ENCODE measurements around the gene LRCH1.

The LRCH1 gene

DNA sequence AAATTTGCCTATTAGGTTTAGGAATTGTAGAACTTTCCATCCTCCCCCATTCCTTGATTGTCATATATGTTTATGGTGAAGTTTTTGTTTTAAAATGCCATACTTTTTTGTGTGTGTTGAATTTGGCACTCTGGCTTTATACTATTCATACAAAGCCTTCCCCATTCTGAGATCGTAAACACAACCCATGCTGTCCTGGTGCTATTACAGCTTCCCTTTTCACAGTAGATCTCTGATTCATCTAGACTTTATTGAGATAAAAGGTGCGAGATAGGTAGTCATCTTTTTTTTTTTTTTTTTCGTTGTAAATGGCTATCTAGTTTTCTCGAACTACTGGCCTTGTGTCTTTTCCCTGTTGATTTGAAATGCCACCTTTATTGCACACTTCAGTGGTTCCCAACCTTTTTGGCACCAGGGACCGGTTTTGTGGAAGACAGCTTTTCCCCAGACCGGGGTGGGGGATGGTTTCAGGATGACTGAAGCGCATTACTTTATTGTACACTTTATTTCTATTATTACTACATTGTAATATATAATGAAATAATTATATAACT is 94.6 kb downstream of the LRCH1 start:
- H3K27ac ChIP-seq (replicated peaks), result no peak overlapping the region

DNA sequence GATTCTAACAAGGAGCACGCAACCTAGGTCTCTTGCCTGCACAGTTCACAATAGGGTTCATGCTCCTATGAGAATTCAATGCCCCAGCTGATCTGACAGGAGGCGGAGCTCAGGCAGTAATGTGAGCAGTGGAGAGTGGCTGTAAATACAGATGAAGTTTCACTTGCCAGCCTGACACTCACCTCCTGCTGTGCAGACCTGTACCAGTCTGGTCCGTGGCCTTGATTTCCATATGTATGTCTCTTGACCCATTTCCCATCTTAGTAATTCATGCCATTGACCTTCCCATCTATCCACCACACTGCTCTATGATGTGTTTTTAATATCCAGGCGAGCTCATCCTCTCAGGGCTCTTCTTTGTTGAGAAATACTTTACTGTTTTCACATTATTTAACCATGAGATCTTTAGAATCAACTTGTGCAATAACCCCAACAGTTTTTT is 95.2 kb downstream of the LRCH1 start:
- DNase-seq (ENCODE audit: low read depth in 1 of 2, low spot score in 1 of 2), result no peak
- Histone ChIP-seq H3K27ac (replicated peaks) (no peak overlapping the region), H3K4me3 (replicated peaks; ENCODE audit: insufficient read depth, low read length) (no peak overlapping the region), H3K27me3 (ENCODE audit: insufficient read depth, poor library complexity, severe bottlenecking) (no peaks in the 10 kb centered on the region)
- TF ChIP-seq POLR2AphosphoS5 (IDR thresholded peaks at IDR 0.05; ENCODE audit: low read depth), result no peak
- TF ChIP-seq GABPA (IDR thresholded peaks at IDR 0.05; ENCODE audit: low read depth), result no peak
- TF ChIP-seq, protein P1, sequence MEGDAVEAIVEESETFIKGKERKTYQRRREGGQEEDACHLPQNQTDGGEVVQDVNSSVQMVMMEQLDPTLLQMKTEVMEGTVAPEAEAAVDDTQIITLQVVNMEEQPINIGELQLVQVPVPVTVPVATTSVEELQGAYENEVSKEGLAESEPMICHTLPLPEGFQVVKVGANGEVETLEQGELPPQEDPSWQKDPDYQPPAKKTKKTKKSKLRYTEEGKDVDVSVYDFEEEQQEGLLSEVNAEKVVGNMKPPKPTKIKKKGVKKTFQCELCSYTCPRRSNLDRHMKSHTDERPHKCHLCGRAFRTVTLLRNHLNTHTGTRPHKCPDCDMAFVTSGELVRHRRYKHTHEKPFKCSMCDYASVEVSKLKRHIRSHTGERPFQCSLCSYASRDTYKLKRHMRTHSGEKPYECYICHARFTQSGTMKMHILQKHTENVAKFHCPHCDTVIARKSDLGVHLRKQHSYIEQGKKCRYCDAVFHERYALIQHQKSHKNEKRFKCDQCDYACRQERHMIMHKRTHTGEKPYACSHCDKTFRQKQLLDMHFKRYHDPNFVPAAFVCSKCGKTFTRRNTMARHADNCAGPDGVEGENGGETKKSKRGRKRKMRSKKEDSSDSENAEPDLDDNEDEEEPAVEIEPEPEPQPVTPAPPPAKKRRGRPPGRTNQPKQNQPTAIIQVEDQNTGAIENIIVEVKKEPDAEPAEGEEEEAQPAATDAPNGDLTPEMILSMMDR (IDR thresholded peaks at IDR 0.05; ENCODE audit: insufficient read depth, low read length), result no peak
- TF ChIP-seq SPI1 (IDR thresholded peaks at IDR 0.05; ENCODE audit: borderline replicate concordance, low read depth), result no peak
- TF ChIP-seq, protein P2, sequence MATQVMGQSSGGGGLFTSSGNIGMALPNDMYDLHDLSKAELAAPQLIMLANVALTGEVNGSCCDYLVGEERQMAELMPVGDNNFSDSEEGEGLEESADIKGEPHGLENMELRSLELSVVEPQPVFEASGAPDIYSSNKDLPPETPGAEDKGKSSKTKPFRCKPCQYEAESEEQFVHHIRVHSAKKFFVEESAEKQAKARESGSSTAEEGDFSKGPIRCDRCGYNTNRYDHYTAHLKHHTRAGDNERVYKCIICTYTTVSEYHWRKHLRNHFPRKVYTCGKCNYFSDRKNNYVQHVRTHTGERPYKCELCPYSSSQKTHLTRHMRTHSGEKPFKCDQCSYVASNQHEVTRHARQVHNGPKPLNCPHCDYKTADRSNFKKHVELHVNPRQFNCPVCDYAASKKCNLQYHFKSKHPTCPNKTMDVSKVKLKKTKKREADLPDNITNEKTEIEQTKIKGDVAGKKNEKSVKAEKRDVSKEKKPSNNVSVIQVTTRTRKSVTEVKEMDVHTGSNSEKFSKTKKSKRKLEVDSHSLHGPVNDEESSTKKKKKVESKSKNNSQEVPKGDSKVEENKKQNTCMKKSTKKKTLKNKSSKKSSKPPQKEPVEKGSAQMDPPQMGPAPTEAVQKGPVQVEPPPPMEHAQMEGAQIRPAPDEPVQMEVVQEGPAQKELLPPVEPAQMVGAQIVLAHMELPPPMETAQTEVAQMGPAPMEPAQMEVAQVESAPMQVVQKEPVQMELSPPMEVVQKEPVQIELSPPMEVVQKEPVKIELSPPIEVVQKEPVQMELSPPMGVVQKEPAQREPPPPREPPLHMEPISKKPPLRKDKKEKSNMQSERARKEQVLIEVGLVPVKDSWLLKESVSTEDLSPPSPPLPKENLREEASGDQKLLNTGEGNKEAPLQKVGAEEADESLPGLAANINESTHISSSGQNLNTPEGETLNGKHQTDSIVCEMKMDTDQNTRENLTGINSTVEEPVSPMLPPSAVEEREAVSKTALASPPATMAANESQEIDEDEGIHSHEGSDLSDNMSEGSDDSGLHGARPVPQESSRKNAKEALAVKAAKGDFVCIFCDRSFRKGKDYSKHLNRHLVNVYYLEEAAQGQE (IDR thresholded peaks at IDR 0.05; ENCODE audit: insufficient replicate concordance, low read depth), result no peak

More for the DNA sequence above, 94.6 kb downstream of the LRCH1 start:
- DNase-seq (ENCODE audit: low read depth in 1 of 2, low spot score in 1 of 2), result no peak
- Histone ChIP-seq H3K4me3 (replicated peaks; ENCODE audit: insufficient read depth, low read length) (no peak overlapping the region), H3K27me3 (ENCODE audit: insufficient read depth, poor library complexity, severe bottlenecking) (no peaks in the 10 kb centered on the region)
- TF ChIP-seq POLR2AphosphoS5 (IDR thresholded peaks at IDR 0.05; ENCODE audit: low read depth) (no peak), SPI1 (IDR thresholded peaks at IDR 0.05; ENCODE audit: borderline replicate concordance, low read depth) (peak; percentile 14; the same call in 1 of the 2 replicates)

DNA sequence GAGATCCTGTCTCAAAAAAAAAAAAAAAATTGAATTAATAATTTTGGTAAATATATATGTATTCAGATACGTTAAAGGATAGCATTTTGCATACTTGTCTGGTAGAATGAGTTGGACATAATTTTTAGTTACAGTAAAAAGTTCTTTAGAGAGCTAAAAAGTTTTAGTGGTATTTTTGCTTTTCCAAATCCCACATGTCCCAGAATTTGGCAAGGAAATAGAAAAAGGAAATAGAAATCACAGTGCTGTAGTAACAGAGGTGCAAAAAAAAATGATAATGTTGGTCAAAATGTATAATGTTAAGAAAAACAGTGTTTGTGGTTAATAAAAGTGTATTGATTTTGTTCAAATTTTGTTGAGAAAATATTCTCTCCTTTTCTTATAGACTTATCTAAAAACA is 96.8 kb downstream of the LRCH1 start:
- no peak overlapping the region for H3K4me3 ChIP-seq (replicated peaks; ENCODE audit: insufficient read depth, low read length)
- TF ChIP-seq, protein P1 (IDR thresholded peaks at IDR 0.05; ENCODE audit: insufficient read depth, low read length), result no peak
- TF ChIP-seq GABPA (IDR thresholded peaks at IDR 0.05; ENCODE audit: low read depth) (no peak), POLR2AphosphoS5 (IDR thresholded peaks at IDR 0.05; ENCODE audit: low read depth) (no peak), SPI1 (IDR thresholded peaks at IDR 0.05; ENCODE audit: borderline replicate concordance, low read depth) (no peak)
- TF ChIP-seq, protein P2 (IDR thresholded peaks at IDR 0.05; ENCODE audit: insufficient replicate concordance, low read depth), result no peak
- no peaks in the 10 kb centered on the region for H3K27me3 ChIP-seq (ENCODE audit: insufficient read depth, poor library complexity, severe bottlenecking)
- no peak overlapping the region for H3K27ac ChIP-seq (replicated peaks)
- DNase-seq (ENCODE audit: low read depth in 1 of 2, low spot score in 1 of 2), result no peak

DNA sequence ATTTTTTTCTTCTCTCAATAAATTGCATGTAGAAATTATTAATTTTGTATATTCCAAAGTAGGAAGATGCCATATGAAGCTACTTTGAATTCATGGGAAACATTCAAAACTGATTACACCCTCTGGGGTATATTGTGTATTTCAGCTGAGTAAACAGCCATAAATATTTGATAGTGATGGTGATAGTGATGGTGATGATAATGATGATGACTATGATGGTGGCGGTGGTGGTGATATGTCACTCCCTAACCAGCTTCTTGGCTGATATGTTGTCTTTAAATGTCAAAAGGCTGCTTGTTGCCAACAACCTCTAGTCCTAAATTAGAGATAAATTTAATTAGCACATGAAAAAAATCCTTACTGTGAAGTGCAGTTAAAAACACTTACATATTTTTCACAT is 102.0 kb downstream of the LRCH1 start:
- H3K4me3 ChIP-seq (replicated peaks; ENCODE audit: insufficient read depth, low read length), result no peak overlapping the region
- no peaks in the 10 kb centered on the region for H3K27me3 ChIP-seq (ENCODE audit: insufficient read depth, poor library complexity, severe bottlenecking)
- no peak overlapping the region for H3K27ac ChIP-seq (replicated peaks)
- no peak for DNase-seq (ENCODE audit: low read depth in 1 of 2, low spot score in 1 of 2)
- TF ChIP-seq GABPA (IDR thresholded peaks at IDR 0.05; ENCODE audit: low read depth), result no peak

Measured in HL-60 (cell line).